EL (cell line): ENCODE measurements around the gene UVRAG.
"Not testable (repeated sequence)": the region's sequence is repeated elsewhere in the genome, so short reads cannot be mapped to it uniquely, and the experiment has no call there.

Source experiments
- DNase-seq: peaks from one replicate; pipeline ENCODE4 v3.0.0-alpha.2; 2016

The UVRAG gene

DNA sequence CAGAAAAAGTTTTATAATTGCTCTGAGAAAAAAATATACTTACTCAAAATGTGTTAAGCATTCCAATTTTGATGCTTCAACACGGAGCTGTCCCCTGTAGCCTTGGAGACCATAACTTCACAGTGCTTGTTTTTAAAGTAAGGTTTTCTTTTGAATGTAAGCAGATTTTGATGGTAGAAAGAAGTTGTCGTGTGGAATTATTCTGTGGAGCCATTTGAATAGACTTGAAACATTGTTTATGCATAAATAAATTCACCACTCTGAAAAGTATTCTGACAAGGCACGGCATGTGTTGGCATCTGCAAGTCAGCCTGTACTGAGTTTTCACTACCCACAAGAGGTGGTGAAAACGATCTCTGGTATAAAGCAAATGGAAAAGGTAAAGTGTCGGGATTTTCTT lies 115.5 kb downstream of the UVRAG start:
- DNase-seq: no peak

DNA sequence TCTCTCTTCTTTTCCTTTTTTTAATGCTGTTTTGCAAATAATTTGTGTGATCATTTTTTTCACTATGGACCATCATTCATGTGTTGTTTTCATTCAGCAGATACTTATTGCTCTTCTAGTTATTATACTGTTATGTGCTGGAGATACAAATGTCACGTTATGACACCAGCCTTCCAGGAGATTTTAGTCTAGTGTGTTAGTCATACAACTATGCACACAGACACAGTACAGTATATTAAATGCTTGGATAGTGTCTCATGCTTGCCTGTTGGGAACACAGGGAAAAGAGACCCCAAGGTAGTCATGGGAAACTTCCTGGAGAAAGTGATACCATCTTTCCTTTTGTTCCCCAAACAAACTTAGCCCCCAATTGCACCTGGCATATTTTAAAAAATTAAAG lies 116.1 kb downstream of the UVRAG start:
- peak; percentile 52 for DNase-seq

DNA sequence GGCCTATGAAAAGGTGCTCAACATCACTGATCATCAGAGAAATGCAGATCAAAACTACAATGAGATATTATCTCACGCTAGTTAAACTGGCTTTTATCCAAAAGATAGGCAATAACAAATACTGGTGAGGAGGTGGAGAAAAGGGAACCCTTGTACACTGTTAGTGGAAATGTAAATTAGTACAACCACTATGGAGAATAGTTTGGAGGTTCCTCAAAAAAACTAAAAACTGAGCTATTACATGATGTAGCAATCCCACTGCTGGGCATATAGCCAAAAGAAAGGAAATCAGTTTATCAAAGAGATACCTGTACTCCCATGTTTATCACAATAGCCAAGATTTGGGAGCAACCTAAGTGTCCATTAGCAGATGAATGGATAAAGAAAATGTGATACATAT lies 118.7 kb downstream of the UVRAG start:
- not testable (repeated sequence) for DNase-seq

DNA sequence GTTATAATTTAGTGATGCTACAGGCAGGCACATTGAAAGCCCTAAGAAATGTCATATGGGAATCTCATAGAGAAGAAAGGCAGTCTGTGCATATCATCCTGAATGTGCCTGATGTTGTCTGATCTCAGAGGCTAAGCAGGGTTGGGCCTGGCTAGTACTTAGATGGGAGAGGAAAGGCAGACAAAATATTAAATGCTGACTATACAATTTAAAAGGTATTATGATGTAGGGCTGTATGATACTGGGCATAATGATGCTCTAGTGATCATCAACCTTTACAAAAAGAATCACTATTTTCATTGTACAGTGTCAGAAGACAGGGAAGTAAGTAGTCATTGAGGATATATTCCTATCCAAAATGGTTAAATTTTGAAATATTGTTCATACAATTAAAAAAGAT lies 119.8 kb downstream of the UVRAG start:
- no peak for DNase-seq

DNA sequence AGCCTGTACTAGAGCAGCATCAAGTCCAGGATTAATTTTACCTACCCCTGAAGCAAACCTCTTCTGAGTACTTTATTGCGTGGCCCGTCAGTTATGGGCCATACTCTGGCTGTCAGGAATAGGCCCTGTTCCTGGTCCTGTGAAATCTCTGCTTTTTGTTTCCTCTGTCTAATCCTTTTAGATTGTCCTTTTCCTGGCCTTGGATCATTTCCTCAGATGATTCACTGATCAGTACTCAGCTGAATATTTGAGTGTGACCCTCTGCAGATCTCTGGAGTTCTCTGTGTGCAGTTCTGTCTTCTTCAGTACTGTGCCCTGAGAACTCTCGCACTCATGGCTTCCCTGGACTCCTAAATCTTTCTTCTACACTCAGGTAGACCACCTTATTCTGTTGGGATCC lies 123.5 kb downstream of the UVRAG start:
- peak; percentile 40 for DNase-seq

DNA sequence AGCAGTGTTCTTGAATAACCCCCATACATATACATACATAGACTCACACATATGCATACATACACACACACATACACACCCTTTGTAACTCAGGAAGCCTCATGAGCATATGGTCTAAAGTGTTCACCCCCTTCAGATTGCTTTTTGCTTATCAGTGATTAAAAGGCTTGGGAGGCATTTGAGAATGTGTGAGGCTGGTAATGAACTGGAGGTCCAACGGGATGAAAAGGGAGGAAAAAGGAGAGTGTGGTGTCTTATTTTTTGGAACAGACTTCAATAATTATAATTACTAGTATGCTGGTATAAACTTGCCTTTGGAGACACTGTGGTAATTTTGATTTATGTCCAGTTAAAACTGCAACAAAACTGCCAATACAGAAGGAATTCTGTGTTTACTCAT lies 124.5 kb downstream of the UVRAG start:
- no peak for DNase-seq

DNA sequence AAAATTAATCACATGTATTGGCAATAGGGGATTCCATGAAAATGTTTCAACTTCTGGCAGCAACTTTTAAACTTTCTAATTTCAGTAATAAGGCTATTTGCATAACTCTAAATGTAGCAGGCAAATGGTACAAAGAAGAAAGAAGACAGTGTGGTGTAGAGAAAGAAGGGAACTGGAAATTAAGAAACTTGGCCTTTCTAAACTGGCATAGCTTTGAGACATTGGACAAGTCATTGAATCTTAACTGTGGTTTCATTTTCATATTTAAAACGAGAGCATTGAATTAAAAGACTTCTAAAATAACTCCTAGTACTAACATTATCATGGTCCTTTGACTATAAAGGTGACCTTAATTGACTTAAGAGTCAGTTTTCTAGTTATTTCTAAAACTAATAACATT lies 125.0 kb downstream of the UVRAG start:
- no peak for DNase-seq

DNA sequence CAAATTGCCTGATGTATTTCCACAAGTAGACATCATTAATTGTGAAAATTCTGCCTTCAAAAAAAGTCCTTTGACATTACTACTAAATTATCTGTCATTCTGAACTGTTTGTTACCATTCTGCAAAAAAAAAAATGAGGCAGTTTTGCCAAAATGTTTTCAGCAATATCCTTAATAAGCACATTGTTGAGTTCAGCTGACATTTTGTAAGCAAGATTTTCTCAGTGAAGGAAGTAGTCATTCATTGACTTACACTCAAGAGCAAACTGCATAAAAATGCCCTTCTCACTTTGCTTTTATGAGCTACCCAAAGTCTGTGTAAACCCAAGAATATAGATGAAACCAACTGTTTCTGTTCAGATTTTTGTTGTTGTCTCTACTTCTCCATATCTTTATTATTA lies 125.9 kb downstream of the UVRAG start:
- no peak for DNase-seq

DNA sequence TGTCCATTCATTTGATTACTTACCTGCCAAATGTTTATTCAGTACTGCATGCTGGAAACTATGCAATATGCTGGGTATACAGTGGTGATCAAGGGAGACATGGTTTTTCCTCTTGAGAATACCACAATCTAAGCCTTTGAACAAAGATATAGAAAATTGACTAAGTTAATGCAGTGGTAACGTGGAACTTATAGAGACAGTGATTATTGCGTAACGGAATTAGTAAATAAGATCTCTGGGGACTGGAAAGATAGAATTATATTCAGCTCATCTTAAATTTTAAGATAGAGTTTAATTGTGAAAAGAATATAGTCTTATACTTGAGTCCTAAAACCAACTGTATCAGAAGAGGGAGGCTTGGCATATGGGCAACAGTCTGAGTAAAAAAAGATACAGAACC lies 129.5 kb downstream of the UVRAG start:
- no peak for DNase-seq

DNA sequence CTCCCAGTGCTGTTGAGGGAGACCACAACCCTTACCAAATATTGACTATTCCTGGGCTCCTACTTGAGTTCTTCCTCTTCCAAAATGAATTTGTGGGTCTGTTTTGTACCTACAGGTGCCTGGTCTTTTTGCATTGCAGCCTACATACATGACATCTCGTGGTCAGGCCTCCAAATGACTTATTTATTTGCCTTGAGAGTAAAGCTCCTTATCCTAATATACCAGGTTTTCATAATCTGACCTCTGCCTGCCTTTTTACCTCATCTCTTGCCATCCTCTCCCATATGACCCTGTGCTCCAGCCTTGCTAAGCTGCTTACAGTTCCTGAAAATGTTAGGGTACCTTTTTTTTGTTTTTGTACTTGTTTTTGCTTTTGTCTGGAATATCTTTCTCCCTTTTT lies 130.4 kb downstream of the UVRAG start:
- no peak for DNase-seq

DNA sequence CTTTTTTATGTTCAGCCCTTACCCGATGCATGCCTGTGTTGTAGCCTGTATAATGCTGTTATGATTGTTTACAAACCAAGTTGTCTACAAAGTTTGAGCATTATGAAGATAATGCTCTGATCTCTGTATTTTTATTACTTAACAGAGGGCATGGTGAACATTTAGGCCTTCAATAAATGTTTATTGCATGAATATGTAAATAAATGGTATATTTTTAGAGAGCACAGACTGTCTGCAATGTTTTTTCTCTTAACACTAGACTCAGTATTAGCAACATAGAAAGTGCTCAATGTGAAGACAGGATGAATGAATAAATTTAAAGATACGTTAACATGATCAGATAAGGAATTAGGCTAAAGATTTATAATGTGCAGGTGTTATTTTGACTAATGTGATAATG lies 130.9 kb downstream of the UVRAG start:
- DNase-seq: no peak

DNA sequence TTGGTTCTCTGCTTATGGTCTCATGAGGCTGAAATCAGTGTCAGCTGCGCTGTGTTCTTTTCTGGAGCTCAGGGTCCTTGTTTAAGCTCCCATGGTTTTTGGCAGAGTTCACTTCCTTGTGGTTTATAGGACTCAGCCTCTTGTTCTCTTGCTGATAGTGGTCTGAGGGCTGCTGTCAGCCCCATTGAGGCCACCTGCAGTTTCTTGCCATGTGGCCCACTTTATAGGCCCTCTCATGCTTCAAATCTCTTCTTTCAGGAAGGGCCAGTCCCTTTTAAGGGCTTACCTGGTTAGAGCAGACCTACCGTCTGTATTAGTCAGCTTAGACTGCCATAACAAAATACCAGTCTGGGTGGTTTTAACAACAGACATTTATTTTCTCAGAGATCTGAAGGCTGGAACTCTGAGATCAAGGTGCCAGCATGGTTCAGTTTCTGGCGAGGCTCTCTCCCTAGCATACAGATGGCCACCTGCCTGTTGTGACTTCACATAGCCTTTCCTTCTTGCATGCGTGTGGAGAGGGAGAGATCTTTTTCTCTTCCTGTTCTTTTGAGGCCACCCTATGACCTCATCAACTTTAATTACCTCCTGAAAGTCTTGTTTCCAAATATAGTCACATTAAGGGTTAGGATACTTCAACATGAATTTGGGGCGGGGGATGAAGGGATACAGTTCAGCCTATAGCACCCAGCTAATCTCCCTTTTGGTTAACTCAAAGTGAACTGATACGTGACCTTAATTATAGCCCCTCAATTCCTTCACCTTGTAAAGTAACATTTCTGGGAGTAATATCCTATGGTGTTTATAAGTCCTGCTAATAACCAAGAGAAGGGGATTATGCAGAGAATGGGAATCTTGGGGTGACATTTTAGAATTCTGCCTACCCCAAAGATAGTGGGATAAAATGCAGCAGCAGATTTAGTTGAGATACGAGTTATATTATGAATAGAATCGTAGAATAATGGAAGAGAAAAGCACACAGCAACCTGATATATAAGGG lies 131.8 kb downstream of the UVRAG start:
- no peak for DNase-seq

DNA sequence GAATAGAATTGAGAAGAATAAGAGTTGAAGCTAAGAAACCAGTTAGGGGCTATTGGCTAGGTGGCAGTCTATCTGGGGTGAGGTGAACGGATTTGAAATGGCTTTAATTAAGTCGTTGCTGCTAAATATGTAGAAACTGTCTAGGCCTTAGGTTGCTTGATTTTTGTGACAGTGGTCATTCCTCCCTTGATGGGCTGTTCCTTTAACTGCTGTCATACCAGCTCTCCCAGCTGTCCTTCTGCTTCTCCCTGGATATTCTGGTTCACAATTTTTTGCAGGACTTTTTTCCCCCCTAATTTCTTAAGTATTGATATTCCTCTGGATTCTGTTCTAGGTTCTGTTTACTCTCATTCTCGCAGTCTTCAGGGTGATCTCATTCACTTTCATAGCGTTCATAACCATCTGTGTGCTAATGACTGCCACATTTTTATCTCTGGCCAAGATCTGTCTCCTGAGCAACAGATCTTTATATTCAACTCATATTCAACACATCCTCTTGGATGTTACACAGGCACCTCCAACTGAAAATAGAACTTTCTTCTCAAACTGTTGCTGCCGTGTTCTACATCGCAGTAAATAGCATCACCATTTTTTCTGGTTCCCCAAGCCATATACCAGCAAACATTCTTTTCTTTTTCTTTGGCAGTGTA lies 134.1 kb downstream of the UVRAG start:
- DNase-seq: peak; percentile 18

DNA sequence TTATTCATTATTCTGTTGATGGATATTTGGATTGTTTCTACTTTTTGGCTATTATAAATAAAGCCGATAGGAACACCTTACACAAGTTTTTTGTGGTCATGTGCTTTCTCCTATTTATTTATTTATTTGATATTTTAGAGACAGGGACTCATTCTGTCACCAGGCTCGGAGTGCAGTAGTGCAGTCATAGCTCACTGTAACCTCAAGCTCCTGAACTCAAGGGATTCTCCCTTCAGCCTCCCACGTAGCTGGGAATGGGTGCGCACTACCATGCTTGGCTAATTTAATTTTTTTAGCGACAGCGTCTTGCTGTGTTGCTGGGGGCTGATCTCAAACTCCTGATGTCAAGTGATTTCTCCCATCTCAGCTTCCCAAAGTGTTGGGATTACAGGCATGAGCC lies 135.1 kb downstream of the UVRAG start:
- DNase-seq: no peak

DNA sequence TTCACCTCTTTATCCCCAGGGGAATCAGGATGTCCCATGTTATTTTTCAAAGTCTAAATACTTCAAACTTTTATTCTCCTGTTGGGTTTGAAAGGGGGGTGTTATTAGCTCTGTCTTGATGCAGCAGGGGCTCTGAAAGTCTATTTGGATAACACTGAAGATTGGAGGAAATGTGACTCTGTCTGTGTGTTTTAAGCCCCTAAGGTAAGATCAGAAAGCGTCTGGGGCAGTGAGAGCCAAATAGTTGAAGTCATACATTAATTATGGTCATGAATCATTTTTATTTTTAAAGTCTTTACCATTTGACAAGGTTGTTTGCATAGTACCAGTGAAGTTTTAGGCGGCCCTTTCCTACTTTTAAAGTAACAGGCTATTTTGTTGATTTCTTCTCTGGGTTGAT lies 139.0 kb downstream of the UVRAG start:
- DNase-seq: peak; percentile 26

DNA sequence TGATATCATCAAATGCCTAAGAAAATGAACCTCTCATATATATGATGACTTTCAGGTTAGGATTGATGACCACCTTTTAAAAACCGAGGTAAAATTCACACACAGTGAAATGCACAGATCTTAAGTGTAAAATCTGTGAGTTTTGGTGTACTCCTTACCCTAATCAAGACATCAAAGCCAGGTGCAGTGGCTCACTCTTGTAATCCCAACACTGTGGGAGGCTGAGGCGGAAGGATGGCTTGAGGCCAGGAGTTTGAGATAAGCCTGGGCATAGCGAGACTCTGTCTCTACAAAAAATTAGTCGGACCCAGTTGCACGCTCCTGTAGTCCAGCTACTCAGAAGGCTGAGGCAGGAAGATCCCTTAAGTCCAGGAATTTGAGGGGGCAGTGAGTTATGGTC lies 140.4 kb downstream of the UVRAG start:
- no peak for DNase-seq

DNA sequence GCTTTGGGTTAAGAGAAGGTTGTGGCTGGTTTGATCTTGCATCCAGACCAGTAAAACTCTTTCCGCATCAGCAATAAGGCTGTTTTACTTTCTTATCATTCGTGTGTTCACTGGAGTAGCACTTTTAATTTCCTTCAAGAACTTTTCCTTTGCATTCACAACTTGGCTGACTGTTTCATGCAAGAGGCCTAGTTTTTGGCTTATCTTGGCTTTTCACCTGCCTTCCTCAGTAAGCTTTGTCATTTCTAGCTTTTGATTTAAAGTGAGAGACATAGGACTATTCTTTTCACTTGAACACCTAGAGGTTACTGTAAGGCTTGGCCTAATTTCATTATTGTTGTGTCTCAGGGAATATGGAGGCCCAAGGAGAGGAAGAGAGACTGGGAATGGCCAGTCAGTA lies 144.5 kb downstream of the UVRAG start:
- DNase-seq: no peak

DNA sequence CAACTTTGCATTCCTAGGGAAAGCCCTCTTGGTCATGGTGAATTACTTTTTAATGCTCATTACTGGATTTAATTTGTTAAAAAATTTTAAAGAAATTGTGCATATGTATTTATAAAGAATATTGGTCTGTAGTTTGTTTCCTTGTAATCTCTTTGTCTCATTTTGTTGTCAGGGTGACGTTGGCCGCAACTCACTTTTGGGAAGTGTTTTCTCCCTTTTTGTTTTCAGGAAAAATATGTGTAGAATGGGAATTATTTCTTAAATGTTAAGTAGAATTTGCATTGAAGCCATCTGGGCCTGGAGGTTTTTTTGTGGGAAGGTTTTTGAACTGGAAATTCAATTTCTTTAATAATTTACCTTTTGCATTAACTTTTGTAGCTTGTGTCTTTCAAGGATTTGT lies 149.1 kb downstream of the UVRAG start:
- DNase-seq: no peak

DNA sequence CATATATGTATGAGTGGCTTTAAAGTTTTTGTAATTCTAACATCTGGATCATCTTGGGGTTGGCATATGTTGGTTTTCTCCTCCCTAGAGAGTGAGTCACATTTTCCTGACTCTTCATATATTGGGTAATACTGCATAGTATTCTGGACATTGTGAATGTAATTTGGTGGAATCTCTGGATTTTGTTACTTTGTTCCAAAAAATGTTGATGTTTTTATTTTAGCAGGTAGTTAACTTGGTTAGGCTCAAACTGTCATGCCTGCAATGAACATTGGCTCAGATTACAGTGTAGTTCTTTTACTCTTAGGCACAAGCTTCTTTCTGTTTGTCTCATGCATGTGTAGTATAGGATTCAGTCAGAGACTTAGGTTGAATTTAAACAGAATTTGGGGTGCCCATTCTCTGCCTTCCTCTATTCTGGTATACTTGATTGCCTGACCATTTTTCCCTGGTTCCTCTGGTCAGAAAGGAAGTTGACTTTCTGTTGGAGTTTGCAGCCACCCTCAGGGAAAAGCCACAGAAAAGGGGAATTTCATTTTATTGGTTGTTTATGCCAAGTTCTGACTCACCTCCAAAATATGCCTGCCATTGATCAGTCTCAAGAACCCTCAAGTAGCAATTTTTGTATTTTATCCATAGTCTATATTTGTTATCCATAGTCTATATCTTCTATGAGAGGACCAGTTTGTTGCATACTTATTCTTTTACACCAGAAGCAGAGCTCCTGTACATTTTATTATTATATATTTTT lies 151.7 kb downstream of the UVRAG start:
- peak; percentile 88 for DNase-seq

DNA sequence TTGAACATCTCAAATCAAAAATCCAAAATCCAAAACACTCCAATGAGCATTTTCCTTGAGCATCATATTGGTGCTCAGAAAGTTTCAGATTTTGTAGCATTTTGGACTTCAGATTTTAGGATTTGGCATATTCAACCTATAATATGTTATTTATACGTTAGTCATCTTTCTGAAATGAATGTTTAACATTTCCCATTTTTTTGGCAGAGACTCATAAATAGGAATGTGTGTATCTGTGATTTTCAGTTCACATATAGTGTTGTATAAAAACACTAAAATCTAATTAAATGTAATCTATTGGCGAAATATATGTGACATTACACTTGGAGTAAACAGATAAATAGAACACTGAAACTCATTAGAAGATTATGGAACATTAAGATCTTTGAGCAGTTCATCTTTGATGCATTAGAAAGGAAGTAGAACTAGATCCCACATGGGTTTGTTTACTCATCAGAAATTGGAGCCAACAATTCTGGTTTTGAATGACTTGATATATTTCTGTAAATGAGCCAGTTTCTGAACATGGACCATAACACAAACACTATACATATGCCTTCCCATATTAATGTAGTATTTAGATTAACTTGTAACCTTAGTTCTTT lies 153.1 kb downstream of the UVRAG start:
- DNase-seq: peak; percentile 42

DNA sequence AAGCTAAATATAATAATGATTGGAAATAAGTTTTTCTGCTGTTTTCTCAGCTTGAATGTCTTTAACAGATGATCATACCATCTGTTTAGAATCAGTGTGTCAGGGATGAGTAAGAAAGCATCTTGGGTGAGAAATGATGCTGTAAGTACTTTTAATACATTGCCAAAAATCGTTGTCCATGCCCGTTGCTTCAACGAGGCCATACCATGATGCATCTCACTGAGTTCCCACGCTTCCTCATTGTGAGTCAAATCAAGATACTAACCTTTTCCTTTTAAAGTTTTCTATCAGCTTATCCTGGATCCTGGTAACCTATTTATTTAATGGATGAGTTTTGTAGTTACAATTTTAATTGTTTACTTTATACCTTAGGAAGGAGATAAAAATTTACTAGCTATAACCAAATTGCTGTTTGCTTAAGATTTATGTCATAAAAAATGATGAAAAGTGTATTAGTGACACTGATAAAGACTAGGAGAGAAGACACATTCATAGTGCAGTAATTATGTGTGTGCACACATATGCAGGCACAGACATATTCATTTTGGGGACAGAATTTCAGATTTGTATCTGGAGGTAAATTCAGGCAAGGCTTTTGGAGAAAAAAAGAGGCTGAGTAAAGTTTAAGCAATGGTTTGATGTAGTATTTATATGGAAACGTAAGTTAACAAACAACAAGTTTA lies 154.8 kb downstream of the UVRAG start:
- DNase-seq: peak; percentile 66

DNA sequence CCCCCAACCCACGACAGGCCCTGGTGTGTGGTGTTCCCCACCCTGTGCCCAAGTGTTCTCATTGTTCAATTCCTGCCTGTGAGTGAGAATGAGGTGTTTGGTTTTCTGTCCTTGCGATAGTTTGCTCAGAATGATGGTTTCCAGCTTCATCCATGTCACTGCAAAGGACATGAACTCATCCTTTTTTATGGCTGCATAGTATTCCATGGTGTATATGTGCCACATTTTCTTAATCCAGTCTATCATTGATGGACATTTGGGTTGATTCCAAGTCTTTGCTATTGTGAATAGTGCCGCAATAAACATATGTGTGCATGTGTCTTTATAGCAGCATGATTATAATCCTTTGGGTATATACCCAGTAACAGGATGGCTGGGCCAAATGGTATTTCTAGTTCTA lies 158.7 kb downstream of the UVRAG start:
- DNase-seq: not testable (repeated sequence)

DNA sequence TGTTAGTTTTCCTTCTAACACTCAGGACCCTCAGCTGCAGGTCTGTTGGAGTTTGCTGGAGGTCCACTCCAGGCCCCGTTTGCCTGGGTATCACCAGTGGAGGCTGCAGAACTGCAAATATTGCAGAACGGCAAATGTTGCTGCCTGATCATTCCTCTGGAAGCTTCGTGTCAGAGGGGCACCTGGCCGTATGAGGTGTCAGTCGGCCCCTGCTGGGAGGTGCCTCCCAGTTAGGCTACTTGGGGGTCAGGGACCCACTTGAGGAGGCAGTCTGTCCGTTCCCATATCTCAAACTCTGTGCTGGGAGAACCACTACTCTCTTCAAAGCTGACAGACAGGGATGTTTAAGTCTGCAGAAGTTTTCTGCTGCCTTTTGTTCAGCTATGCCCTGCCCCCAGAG lies 164.1 kb downstream of the UVRAG start:
- DNase-seq: not testable (repeated sequence)
